HG03460 (cell line): Measurements from ENCODE around the gene CASZ1.

Source experiments
- ATAC-seq: cut with Tn5 transposase; IDR thresholded peaks from one replicate; pipeline ENCODE4 v1.9.1; 2021; ENCODE audit not compliant: unreplicated experiment

Gene CASZ1

GRCh38 chr1:10728595-10729410, 67.6 kb downstream of the CASZ1 start:
- ATAC-seq = no peak

GRCh38 chr1:10727751-10728232, 68.7 kb downstream of the CASZ1 start:
- no peak for ATAC-seq

- no peak for ATAC-seq
These were observed 70.1 kb downstream of the CASZ1 start for GRCh38 chr1:10726355-10726754.

- ATAC-seq = no peak
These were observed 71.2 kb downstream of the CASZ1 start for GRCh38 chr1:10724948-10725847.

- no peak for ATAC-seq
These were observed 71.9 kb downstream of the CASZ1 start for GRCh38 chr1:10724511-10724910.

- no peak for ATAC-seq
These were observed 72.4 kb downstream of the CASZ1 start for GRCh38 chr1:10724052-10724494.

GRCh38 chr1:10723317-10723716, 73.1 kb downstream of the CASZ1 start:
- no peak for ATAC-seq

GRCh38 chr1:10722803-10723202, 73.6 kb downstream of the CASZ1 start:
- ATAC-seq = no peak

GRCh38 chr1:10721381-10722321, 74.8 kb downstream of the CASZ1 start:
- ATAC-seq = no peak

GRCh38 chr1:10720635-10721034, 75.8 kb downstream of the CASZ1 start:
- no peak for ATAC-seq

- no peak for ATAC-seq
These were observed 78.4 kb downstream of the CASZ1 start for GRCh38 chr1:10718083-10718415.

- no peak for ATAC-seq
These were observed 79.0 kb downstream of the CASZ1 start for GRCh38 chr1:10717296-10718082.

GRCh38 chr1:10716840-10717239, 79.6 kb downstream of the CASZ1 start:
- ATAC-seq = no peak

- ATAC-seq = no peak
These were observed 81.9 kb downstream of the CASZ1 start for GRCh38 chr1:10714337-10715114.

GRCh38 chr1:10713614-10714013, 82.8 kb downstream of the CASZ1 start:
- ATAC-seq = no peak

- no peak for ATAC-seq
These were observed 83.7 kb downstream of the CASZ1 start for GRCh38 chr1:10712568-10713362.

- ATAC-seq = no peak
These were observed 86.0 kb downstream of the CASZ1 start for GRCh38 chr1:10710489-10710888.

- ATAC-seq = no peak
These were observed 86.8 kb downstream of the CASZ1 start for GRCh38 chr1:10709646-10710045.
